Heart left ventricle (tissue), 13 donors: ENCODE data around the gene POLD2.

ENCODE experiments used
- CTCF ChIP-seq, 12 donors: fragments of 200-600 bp; sonication (generic) in 4 of 12; IDR thresholded peaks; one replicate each; pipeline versions ENCODE4 v1.5.0 to v1.8.0; 2018 to 2022; ENCODE audit warnings: antibody characterized with exemption in 12 of 12, mild to moderate bottlenecking in 5 of 12
- POLR2A ChIP-seq, 2 donors: fragments of 450-650 bp; IDR thresholded peaks; one replicate each; pipeline ENCODE4 v1.6.1; 2017; ENCODE audit warnings: antibody characterized with exemption in 2 of 2, mild to moderate bottlenecking in 2 of 2, moderate library complexity in 2 of 2
- donor health status: ischemic (EF 13 %, LVEDD 7.1; RV severe dilation, severe dysfunction).
- donor health status: DM: no; HTN: yes; CAD: no.
- donor health status: DM: no; HTN: no; CAD: no.
- donor health status: ischemic (EF 25% LVEDD 6.9; RV normal size, moderate dysfunction).
- donor health status: ischemic (EF 25% LVEDD 5.7; RV mildly dilated, moderate dysfunction).
- donor health status: ischemic (EF 35%, LVEDD 5.7; RV mildly dilated, moderate dysfunction).
- donor health status: nonischemic (EF 11% LVEDD 7.7; RV severe dilation, severe dysfunction).
- donor health status: DM: yes; HTN: yes; CAD: no.
- donor health status: PGD.
- donor health status: ischemic (EF 29% LVEDD 5.4; RV normal size, mild dysfunction).
- donor health status: nonischemic (EF 23%, LVEDD 6.1; RV moderate dilation, normal function).

GRCh38 chr7:44076101-44076895 lies 47.0 kb downstream of the POLD2 start:
- no peak for TF ChIP-seq CTCF (IDR thresholded peaks at IDR 0.05)
- no peak for TF ChIP-seq POLR2A (IDR thresholded peaks at IDR 0.05)
